Heart left ventricle (tissue), 16 donors: Measurements from ENCODE around the gene DAND5. TPM values are rescaled to one million over a fixed set of nuclear protein-coding genes. Genes with fewer than 3 reads are reported as not detected.
"Not testable (repeated sequence)": the region's sequence is repeated elsewhere in the genome, so short reads cannot be mapped to it uniquely, and the experiment has no call there.

Source experiments
- ATAC-seq, 4 donors: fragments of 200-7000 bp; cut with Tn5 transposase; one replicate each; pipeline ENCODE4 v1.9.1; 2020 to 2022; ENCODE audit warnings: moderate library complexity in 4 of 4, mild to moderate bottlenecking in 3 of 4, moderate number of reproducible peaks in 1 of 4
- DNase-seq, 5 donors: peaks; one replicate each; pipeline ENCODE4 v3.0.0-alpha.2; 2020
- H3K27ac ChIP-seq, 12 donors: fragments of 200-600 bp; sonication (generic) in 4 of 12; one replicate each; pipeline versions ENCODE4 v1.5.0 to v1.8.0; 2016 to 2022; ENCODE audit warnings: mild to moderate bottlenecking in 2 of 12
- H3K27me3 ChIP-seq, 9 donors: fragments of 200-600 bp; sonication (generic) in 2 of 9; one replicate each; pipeline versions ENCODE4 v1.5.1 to v1.8.0; 2016 to 2022; ENCODE audit warnings: mild to moderate bottlenecking in 3 of 9
- H3K36me3 ChIP-seq, 9 donors: fragments of 200-600 bp; sonication (generic) in 2 of 9; one replicate each; pipeline versions ENCODE4 v1.5.0 to v1.8.0; 2018 to 2022; ENCODE audit warnings: mild to moderate bottlenecking in 2 of 9
- H3K4me1 ChIP-seq, 12 donors: fragments of 200-600 bp; sonication (generic) in 4 of 12; one replicate each; pipeline versions ENCODE4 v1.5.0 to v1.8.0; 2016 to 2022; ENCODE audit warnings: mild to moderate bottlenecking in 3 of 12
- H3K4me3 ChIP-seq, 12 donors: fragments of 200-600 bp; sonication (generic) in 4 of 12; one replicate each; pipeline versions ENCODE4 v1.5.0 to v1.8.0; 2017 to 2022; ENCODE audit warnings: mild to moderate bottlenecking in 9 of 12, moderate library complexity in 4 of 12
- H3K9me3 ChIP-seq, 12 donors: fragments of 200-600 bp; sonication (generic) in 4 of 12; one replicate each; pipeline versions ENCODE4 v1.5.0 to v1.8.0; 2016 to 2022; ENCODE audit warnings: mild to moderate bottlenecking in 1 of 12
- POLR2A ChIP-seq, 2 donors: fragments of 450-650 bp; IDR thresholded peaks; one replicate each; pipeline ENCODE4 v1.6.1; 2017; ENCODE audit warnings: antibody characterized with exemption in 2 of 2, mild to moderate bottlenecking in 2 of 2, moderate library complexity in 2 of 2
- WGBS, 4 donors: extraction: QIAGEN DNeasy Blood & Tissue Kit in 2 of 4; methylation state at CpG; one replicate each; pipeline versions ENCODE4 v1.1.5 to v1.1.7; 2013 to 2018; 5-methylcytosine and 5-hydroxymethylcytosine counted together
- intact Hi-C, 10 donors: fragments of 100-400 bp; cut with DNase I; formaldehyde crosslinking; loops; one replicate each; pipeline versions ENCODE4 v1.11.1 to v1.14.2; 2022
- polyA plus RNA-seq, 2 donors: library from polyadenylated mRNA; stranded (reverse); fragments of 200-250 nt; gene quantifications; one replicate each; pipeline ENCODE4 v1.2.3, GENCODE V29; 2013
- total RNA-seq, 9 donors: library from RNA; depleted of rRNA in 2 of 9; stranded (reverse); fragments of >200 nt in 2 of 9; fragmentation: NEBNext Ultra II Directional in 3 of 9; extraction: Animal tissue kit (Norgen Biotek cat#: 25700) in 3 of 9; gene quantifications; one replicate each; pipeline versions ENCODE4 v1.1.0 to v1.2.4, GENCODE V29; 2016 to 2023
- TF ChIP-seq, protein P1 (sequence below), 12 donors: fragments of 200-600 bp; sonication (generic) in 4 of 12; IDR thresholded peaks; one replicate each; pipeline versions ENCODE4 v1.5.0 to v1.8.0; 2018 to 2022; ENCODE audit warnings: antibody characterized with exemption in 12 of 12, mild to moderate bottlenecking in 5 of 12
- donor health status: ischemic (EF 13 %, LVEDD 7.1; RV severe dilation, severe dysfunction).
- donor health status: healthy with polysubstance abuse.
- donor health status: DM: no; HTN: yes; CAD: no.
- donor health status: DM: no; HTN: no; CAD: no.
- donor health status: ischemic (EF 25% LVEDD 6.9; RV normal size, moderate dysfunction).
- donor health status: ischemic (EF 25% LVEDD 5.7; RV mildly dilated, moderate dysfunction).
- donor health status: healthy.
- donor health status: DM: yes; HTN: yes; CAD: no.
- donor health status: ischemic (EF 35%, LVEDD 5.7; RV mildly dilated, moderate dysfunction).
- donor health status: nonischemic (EF 11% LVEDD 7.7; RV severe dilation, severe dysfunction).
- donor health status: DM: yes; HTN: yes; CAD: no.
- donor health status: PGD.
- donor health status: ischemic (EF 29% LVEDD 5.4; RV normal size, mild dysfunction).
- donor health status: nonischemic (EF 23%, LVEDD 6.1; RV moderate dilation, normal function).

Gene DAND5
- total and polyA plus RNA-seq, 11 donors, result 1.4 to 13.6 (median 8.4) TPM

DNA sequence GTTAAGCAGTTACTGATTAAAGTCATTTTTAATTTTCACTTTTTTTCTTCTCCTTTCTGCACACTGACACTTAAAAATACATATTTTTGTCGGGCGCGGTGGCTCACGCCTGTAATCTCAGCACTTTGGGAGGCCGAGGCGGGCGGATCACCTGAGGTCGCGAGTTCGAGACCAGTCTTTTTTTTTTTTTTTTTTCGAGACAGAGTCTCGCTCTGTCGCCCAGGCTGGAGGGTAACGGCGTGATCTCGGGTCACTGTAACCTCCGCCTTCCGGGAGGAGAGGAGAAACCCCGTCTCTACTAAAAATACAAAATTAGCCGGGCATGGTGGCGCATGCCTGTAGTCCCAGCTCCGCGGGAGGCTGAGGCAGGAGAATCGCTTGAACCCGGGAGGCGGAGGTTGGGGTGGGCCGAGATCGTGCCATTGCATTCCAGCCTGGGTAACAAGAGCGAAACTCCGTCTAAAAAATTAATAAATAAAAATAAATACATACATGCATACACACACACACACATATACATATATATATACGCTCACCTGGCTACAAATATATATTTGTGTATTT is 11.9 kb upstream of the DAND5 start:
- DNase-seq, H3K27me3 ChIP-seq, H3K9me3 ChIP-seq: not testable (repeated sequence)
- H3K4me3 ChIP-seq, result peak overlapping the region; percentile 72 to 97 (median 90)
- peak in 1 of 2 donors; percentile 5 for TF ChIP-seq POLR2A (IDR thresholded peaks at IDR 0.05)
- intact Hi-C loops, result loop anchor here in 1 of 10 donors (10.0 kb wide), 1 partner anchor 63 kb away; the partner anchor contains the start of gene GCDH
- peak in 2 of 4 donors; percentile 4 to 8 for ATAC-seq
- peaks cover 0 to 46% (median 38%) of the 10 kb centered on the region in 12 donors for H3K4me1 ChIP-seq
- WGBS, 4 donors, result 28 to 43% (median 31%) methylated on average over 31 of the region's 31 CpGs
- peak overlapping the region; percentile 83 to 95 (median 92) for H3K27ac ChIP-seq
- H3K36me3 ChIP-seq, result peaks cover 0 to 29% (median 20%) of the 10 kb centered on the region in 9 donors

- ATAC-seq, result no peak
- TF ChIP-seq, protein P1, sequence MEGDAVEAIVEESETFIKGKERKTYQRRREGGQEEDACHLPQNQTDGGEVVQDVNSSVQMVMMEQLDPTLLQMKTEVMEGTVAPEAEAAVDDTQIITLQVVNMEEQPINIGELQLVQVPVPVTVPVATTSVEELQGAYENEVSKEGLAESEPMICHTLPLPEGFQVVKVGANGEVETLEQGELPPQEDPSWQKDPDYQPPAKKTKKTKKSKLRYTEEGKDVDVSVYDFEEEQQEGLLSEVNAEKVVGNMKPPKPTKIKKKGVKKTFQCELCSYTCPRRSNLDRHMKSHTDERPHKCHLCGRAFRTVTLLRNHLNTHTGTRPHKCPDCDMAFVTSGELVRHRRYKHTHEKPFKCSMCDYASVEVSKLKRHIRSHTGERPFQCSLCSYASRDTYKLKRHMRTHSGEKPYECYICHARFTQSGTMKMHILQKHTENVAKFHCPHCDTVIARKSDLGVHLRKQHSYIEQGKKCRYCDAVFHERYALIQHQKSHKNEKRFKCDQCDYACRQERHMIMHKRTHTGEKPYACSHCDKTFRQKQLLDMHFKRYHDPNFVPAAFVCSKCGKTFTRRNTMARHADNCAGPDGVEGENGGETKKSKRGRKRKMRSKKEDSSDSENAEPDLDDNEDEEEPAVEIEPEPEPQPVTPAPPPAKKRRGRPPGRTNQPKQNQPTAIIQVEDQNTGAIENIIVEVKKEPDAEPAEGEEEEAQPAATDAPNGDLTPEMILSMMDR (IDR thresholded peaks at IDR 0.05), result no peak
- TF ChIP-seq POLR2A (IDR thresholded peaks at IDR 0.05), result no peak
- no peak overlapping the region for H3K27ac ChIP-seq
- no peaks in the 10 kb centered on the region for H3K9me3 ChIP-seq
- peaks cover 0 to 26% (median 19%) of the 10 kb centered on the region in 12 donors for H3K4me1 ChIP-seq
- H3K27me3 ChIP-seq, result no peaks in the 10 kb centered on the region
- 74 to 78% (median 76%) methylated on average over 6 of the region's 6 CpGs for WGBS, 4 donors
- no peak overlapping the region for H3K4me3 ChIP-seq
- H3K36me3 ChIP-seq, result peaks cover 0 to 9% (median 2%) of the 10 kb centered on the region in 9 donors
- no peak for DNase-seq
- intact Hi-C loops, result loop anchor here in 1 of 10 donors (10.0 kb wide), 1 partner anchor 65 kb away; the partner anchor contains the start of gene GCDH
Observed at GRCh38 chr19:12959481-12959880, 9.9 kb upstream of the DAND5 start.

- ATAC-seq (peak; percentile 68 to 91 (median 88)), DNase-seq (peak; percentile 75 to 91 (median 84))
- H3K27me3 ChIP-seq, result no peaks in the 10 kb centered on the region
- intact Hi-C loops, result loop anchor here in 5 of 10 donors (2.0 to 10.0 kb wide), 3 partner anchors 78 to 187 kb away; partner anchors contain the start of genes KLF1 (in 5 of the 5), DNASE2 (in 4 of the 5), IER2 (in 1 of the 5) and STX10 (in 1 of the 5)
- H3K4me3 ChIP-seq, result peak overlapping the region in 11 of 12 donors; percentile 30 to 66 (median 56)
- no peaks in the 10 kb centered on the region for H3K36me3 ChIP-seq
- H3K4me1 ChIP-seq, result peaks cover 0 to 14% (median 5%) of the 10 kb centered on the region in 12 donors
- TF ChIP-seq, protein P1 (IDR thresholded peaks at IDR 0.05), result peak; percentile 76 to 96 (median 89)
- peak in 1 of 2 donors; percentile 41 for TF ChIP-seq POLR2A (IDR thresholded peaks at IDR 0.05)
- no peaks in the 10 kb centered on the region for H3K9me3 ChIP-seq
- H3K27ac ChIP-seq, result peak overlapping the region in 10 of 12 donors; percentile 6 to 73 (median 55)
- 1 to 2% (median 1%) methylated on average over 17 to 34 of the region's 34 CpGs for WGBS, 4 donors
Observed at GRCh38 chr19:12965017-12965811, 4.2 kb upstream of the DAND5 start.

GRCh38 chr19:12965812-12966135 is 3.6 kb upstream of the DAND5 start:
- Histone ChIP-seq H3K4me1 (peaks cover 0 to 20% (median 5%) of the 10 kb centered on the region in 12 donors), H3K36me3 (no peaks in the 10 kb centered on the region), H3K4me3 (peak overlapping the region in 7 of 12 donors; percentile 47 to 66 (median 56)), H3K27me3 (no peaks in the 10 kb centered on the region), H3K27ac (peak overlapping the region in 7 of 12 donors; percentile 51 to 73 (median 63)), H3K9me3 (no peaks in the 10 kb centered on the region)
- 49 to 56% (median 53%) methylated on average over 8 of the region's 8 CpGs for WGBS, 4 donors
- TF ChIP-seq, protein P1 (IDR thresholded peaks at IDR 0.05), result no peak
- no peak for TF ChIP-seq POLR2A (IDR thresholded peaks at IDR 0.05)
- no peak for DNase-seq
- ATAC-seq, result no peak
- intact Hi-C loops, result loop anchor here in 5 of 10 donors (2.0 to 10.0 kb wide), 3 partner anchors 79 to 187 kb away; partner anchors contain the start of genes KLF1 (in 5 of the 5), DNASE2 (in 4 of the 5), IER2 (in 1 of the 5) and STX10 (in 1 of the 5)
